Mononuclear cell (primary cell): Measurements from ENCODE around the gene LDHD. TPM values are rescaled to one million over a fixed set of nuclear protein-coding genes. Genes with fewer than 3 reads are reported as not detected.
"Not testable (repeated sequence)": the region's sequence is repeated elsewhere in the genome, so short reads cannot be mapped to it uniquely, and the experiment has no call there.

Source experiments
- H3K27me3 ChIP-seq: 2 replicates; pipeline ENCODE4 v1.6.0; 2011; ENCODE audit warnings: low read length, control low read depth; ENCODE audit not compliant: insufficient read depth
- H3K4me1 ChIP-seq: 2 replicates; pipeline ENCODE4 v1.5.1; 2011; ENCODE audit warnings: mild to moderate bottlenecking, low read length, control low read depth; ENCODE audit not compliant: insufficient read depth
- H3K4me3 ChIP-seq: 2 replicates; pipeline ENCODE4 v1.5.1; 2011; ENCODE audit warnings: mild to moderate bottlenecking, low read length, moderate library complexity
- H3K9me3 ChIP-seq: 2 replicates; pipeline ENCODE4 v1.5.1; 2011; ENCODE audit warnings: low read depth, mild to moderate bottlenecking, control low read depth, low read length
- total RNA-seq: library from RNA; depleted of rRNA; stranded (reverse); fragments of >200 nt; gene quantifications from one replicate; pipeline ENCODE4 v1.2.3, GENCODE V29; 2012

Gene LDHD
- total RNA-seq, 1 donor, result 0.84 TPM

DNA sequence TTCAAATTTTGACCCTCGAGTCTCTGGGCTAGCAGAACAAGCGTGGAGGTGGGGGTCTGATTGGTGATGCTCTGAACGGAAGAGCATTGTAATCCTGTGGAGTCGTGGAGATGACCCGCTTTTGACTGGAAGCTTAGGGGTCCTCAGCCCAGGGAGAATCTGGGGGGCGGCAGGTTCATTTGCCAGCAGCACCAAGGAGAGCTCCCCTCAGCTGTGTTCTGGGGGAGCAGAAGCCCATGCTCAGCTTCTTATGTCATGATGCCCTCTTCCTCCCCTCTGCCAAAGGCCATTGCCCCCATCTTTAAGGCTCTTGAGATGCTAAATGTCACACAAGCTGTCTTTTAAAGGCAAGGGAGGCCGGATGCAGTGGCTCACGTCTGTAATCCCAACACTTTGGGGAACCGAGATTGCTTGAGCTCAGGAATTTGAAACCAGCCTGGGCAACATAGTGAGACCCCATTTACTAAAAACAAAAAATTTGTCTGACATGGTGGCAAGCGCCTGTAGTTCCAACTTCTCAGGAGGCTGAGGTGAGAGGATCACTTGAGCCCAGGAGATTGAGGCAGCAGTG, 19.3 kb downstream of the LDHD start:
- peaks cover 30% of the 10 kb centered on the region for H3K4me1 ChIP-seq
- H3K9me3 ChIP-seq, result no peaks in the 10 kb centered on the region
- no peak overlapping the region for H3K4me3 ChIP-seq
- no peaks in the 10 kb centered on the region for H3K27me3 ChIP-seq

DNA sequence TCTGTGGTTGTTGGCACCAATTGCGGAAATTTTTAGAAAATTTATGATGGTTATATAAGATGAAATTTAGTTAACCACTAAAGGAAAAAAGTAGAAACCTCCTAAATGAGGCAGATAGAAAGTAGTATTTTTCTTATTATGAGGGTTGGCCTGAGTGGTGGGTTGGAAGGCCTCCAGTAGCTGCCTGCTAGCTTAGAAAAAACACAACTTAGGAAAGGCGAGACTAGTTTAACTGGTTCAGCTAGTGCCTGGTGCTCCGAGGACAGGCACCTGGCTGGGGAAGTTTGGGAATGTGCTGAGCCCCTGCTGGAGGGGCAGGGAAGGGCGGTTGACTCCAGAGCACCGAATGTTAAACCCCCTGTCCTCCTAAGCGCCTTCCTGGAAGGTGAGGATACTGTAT, 19.9 kb downstream of the LDHD start:
- no peaks in the 10 kb centered on the region for H3K27me3 ChIP-seq
- H3K4me3 ChIP-seq, result no peak overlapping the region
- H3K9me3 ChIP-seq, result no peaks in the 10 kb centered on the region
- H3K4me1 ChIP-seq, result peaks cover 30% of the 10 kb centered on the region

DNA sequence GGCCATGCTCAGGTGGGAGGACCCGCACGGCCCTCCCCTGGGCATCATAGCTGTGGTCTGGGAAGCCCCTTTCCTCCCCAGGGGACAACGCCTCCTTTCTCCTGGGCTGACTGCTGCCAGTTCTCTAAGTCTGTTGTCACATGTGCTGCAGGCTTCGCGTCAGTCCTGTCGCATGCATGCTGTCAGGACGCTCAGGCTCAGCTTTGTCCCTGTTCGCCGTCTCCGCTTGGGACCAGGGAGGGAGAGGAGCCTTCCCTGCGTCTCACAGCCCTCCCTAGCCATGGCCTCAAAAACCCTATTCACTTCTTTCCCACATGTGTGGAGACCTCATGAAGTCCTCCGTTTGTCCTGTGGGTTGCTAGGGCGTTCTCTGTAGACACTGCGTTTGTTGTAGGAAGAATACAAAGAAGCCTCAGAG, 21.4 kb downstream of the LDHD start:
- Histone ChIP-seq H3K9me3 (no peaks in the 10 kb centered on the region), H3K27me3 (no peaks in the 10 kb centered on the region), H3K4me1 (peaks cover 24% of the 10 kb centered on the region), H3K4me3 (no peak overlapping the region)

DNA sequence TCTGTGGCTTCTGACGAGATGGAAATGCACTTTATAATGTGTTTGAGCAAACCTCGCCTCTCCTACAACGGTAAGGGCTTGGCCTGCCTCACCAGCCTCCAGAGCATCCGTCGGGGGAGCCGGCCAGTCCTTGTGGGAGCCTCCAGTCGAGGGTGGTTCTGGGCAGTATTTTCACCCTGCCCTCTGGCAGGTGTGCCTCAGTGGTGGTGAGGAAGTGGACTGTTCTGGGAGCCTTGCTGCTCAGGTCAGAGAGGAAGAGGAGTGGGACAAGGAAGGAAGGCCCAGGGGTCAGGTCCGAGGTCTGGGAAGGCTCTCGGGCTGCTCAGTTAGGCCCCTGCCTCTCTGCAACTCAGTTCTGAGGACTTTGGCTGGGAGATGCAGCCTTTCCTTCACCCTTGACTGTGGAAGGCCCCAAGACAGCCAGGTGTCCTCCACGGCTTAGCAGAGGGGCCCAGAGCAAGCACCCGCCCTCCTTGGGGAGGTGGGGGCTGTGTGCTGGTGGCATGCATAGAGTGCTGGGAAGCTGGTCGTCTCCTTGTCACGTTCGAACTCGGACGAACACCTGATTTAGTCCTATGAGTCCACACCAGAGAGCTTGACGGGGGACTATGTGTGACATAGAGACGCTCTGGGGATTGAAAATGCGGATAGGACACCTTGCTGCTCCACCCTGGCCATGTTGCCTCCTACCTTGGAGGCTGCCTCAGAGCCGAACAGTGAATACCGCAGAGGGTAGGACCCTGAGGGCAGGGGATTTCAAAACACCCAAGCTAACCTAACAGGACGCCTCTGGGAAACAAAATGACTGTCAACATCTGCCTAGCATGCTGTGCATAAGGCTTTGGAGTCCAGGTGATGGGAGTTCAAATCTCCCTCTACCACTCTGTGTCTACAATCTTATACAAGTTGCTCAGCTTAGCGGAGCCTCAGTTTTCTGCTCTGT, 22.7 kb downstream of the LDHD start:
- Histone ChIP-seq H3K4me3 (no peak overlapping the region), H3K4me1 (peaks cover 17% of the 10 kb centered on the region), H3K9me3 (no peaks in the 10 kb centered on the region), H3K27me3 (no peaks in the 10 kb centered on the region)

DNA sequence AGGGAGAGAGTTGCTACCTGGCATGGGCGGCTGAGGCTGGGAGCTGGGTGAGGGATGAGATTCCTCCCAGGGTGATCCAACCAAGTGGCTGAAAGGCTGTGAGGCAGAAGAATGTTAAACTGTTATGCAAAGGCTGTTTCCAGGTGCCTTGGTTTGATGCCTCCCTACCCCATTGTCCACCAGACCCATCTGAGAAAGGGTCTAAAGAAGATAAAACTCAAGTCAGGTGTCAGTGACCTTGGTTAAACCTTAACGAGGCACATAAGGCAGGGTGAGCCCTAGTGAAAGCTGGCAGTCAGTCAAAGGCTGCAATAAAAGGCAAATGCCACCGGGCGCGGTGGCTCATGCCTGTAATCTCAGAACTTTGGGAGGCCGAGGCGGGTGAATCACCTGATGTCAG, 23.8 kb downstream of the LDHD start:
- Histone ChIP-seq H3K9me3 (no peaks in the 10 kb centered on the region), H3K27me3 (no peaks in the 10 kb centered on the region), H3K4me3 (no peak overlapping the region), H3K4me1 (peaks cover 8% of the 10 kb centered on the region)

DNA sequence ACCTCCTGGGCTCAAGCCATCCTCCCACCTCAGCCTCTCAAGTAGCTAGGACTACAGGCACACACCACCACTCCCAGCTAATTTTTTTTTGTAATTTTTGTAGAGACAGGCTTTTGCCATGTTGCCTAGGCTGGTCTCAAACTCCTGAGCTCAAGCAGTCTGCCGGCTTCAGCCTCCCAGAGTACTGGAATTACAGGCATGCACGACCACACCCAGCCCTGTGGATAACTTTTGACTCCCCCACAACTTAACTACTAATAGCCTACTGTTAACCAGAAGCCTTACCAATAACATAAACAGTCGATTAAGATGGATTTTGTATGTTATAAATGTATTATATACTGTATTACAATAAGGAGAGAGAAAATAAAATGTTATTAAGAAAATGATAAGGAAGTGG, 25.0 kb downstream of the LDHD start:
- H3K4me1 ChIP-seq, result peaks cover 15% of the 10 kb centered on the region
- not testable (repeated sequence) for H3K9me3 ChIP-seq, H3K4me3 ChIP-seq

DNA sequence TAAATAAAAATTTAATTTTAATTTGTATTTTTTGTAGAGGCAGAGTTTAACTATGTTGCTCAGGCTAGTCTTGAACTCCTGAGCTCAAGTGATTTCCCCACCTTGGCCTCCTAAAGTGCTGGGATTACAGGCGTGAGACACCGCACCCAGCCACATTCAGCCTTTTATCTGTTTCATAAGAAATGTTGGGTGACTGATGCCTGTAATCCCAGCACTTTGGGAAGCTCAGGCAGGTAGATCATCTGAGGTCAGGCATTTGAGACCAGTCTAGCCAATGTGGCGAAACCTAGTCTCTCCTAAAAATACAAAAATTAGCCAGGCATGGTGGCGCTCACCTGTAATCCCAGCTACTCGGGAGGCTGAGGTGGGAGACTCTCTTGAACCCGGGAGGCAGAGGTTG, 25.7 kb downstream of the LDHD start:
- H3K4me3 ChIP-seq, H3K27me3 ChIP-seq, H3K9me3 ChIP-seq: not testable (repeated sequence)
- peaks cover 15% of the 10 kb centered on the region for H3K4me1 ChIP-seq

More for the DNA sequence above, 25.0 kb downstream of the LDHD start:
- not testable (repeated sequence) for H3K27me3 ChIP-seq

DNA sequence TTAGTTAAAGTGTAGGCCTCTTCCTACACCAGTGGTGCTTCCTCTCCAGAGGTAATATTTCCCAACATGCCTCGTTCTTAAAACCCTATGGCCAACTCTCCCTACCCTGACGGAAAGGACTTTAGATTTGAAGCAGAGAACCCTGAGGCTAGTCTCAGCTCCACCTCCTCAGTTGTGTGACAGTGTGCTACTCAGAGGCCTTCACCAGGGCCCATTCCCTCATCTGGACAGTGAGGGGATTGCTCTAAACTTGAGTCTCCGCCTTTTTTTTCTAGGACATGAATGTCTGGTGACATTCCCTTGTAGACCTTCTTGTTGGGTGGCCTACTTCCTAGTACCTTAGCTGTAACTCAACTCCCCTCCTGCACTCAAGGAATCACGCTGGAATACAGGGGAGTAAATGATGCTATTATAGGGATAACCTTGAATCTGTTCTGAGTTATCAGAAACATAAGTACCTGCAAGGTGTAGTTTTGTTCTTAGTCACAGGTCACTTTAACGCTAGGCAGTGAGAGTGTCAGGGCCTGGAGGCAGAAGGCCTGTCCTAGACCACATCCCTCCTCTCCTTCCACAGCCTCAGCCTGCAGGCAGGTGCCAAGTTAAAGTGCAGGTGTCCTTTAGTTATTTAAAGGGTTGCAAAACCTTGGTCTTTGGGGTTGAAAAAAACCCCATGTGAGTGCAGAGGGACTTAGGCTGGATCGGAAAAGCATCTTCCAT, 26.9 kb downstream of the LDHD start:
- no peaks in the 10 kb centered on the region for H3K9me3 ChIP-seq
- H3K27me3 ChIP-seq, result no peaks in the 10 kb centered on the region
- peaks cover 15% of the 10 kb centered on the region for H3K4me1 ChIP-seq
- H3K4me3 ChIP-seq, result no peak overlapping the region

DNA sequence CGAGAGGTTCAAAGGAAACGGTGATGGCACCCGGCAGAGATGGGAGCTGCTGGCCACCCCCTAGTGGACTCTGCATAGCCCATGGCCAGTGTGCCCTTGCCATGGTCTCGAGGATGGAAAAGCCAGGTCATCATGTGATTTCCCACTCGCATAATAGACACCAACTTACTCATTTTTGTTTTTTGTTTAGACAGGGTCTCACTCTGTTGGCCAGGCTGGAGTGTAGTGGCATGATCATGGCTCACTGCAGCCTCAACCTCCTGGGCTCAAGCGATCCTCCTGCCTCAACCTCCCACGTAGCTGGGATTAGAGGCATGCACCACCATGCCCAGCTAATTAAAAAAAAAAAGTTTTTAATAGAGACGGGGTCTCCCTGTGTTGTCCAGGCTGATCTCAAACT, 27.6 kb downstream of the LDHD start:
- H3K4me3 ChIP-seq, result no peak overlapping the region
- H3K4me1 ChIP-seq, result peaks cover 15% of the 10 kb centered on the region
- H3K27me3 ChIP-seq, result no peaks in the 10 kb centered on the region
- no peaks in the 10 kb centered on the region for H3K9me3 ChIP-seq

DNA sequence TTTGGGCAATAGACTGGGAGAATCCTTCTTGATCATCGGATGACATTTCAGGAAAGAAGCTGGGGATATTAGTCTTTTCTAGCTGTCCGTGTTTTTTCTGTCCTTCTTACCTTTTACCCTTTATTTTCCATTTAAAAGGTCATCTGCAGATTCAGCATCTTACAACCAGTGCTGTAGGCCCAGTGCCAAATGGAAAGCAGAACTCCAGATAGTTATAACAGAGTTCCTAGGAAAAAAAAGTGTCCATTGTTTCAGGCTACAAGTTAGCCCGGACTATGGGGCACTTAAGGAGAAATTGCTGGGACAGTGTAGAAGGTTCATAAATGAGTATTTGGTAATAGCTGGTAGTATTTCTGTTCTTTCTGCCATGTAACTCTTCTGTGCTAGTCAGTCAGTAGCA, 28.4 kb downstream of the LDHD start:
- H3K4me1 ChIP-seq, result peaks cover 15% of the 10 kb centered on the region

DNA sequence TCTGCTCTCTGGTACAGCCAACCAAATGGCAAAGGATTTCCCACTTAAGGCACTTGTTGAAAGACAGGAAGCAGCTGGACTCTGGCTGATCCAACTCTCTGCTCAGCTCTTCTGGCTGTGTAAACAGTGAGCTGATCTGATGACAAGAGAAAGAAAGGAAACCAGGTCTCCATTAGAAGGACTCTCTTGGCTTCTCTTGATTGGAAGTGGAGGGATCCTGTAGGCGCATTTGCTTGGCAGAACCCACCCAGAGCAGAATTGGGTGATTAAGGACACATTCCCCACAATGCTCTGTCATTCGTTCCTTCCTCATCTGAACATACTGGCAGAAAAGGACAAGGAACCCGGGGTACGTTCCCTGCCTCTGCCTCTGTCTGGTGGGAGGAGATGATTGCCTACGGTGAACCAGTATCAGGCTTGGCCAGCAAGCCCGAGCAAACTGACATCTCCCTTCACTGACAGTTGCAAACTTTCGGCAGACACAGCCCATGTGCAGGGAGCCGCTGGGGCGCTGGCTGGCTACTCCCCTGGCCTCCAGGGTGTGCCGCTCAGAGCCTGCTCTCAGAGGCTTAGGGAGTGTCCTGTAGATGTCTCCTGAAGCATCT, 29.1 kb downstream of the LDHD start:
- Histone ChIP-seq H3K4me3 (no peak overlapping the region), H3K4me1 (peaks cover 15% of the 10 kb centered on the region), H3K9me3 (no peaks in the 10 kb centered on the region), H3K27me3 (no peaks in the 10 kb centered on the region)

More for the DNA sequence above, 28.4 kb downstream of the LDHD start:
- no peaks in the 10 kb centered on the region for H3K9me3 ChIP-seq
- no peaks in the 10 kb centered on the region for H3K27me3 ChIP-seq
- H3K4me3 ChIP-seq, result no peak overlapping the region

DNA sequence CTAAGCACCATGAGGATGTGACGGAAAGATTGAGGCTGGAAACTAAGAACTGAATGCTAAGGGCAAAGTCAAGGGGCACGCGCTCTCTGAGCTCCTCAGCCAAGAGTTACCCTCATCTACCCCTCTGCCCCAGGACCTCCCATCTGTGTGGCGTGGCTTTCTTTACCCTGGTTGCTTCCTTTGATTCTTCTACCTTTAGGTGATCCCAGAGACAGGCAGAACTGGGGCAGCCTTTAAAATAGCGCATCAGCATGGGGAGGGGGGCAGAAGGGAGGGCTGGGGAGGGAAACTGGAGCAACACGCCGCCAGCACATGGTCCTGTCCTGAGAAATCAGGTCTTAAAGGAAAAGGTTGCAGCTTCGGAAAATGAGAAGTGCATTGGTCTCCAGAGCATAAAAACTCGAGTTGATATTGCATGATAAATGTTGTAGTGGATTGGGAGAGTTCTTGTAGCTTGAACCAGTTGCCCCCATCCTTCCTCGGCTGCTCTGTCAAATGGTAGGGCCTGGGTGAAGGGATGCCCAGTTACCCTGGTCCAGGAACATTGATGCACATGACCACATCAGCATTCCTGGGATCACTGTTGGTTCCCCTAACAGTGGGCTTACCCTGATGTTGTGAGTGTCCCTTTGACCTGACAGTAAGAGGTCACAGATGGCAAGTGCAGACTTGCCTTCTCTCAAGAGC, 29.7 kb downstream of the LDHD start:
- H3K9me3 ChIP-seq, result no peaks in the 10 kb centered on the region
- H3K4me1 ChIP-seq, result peaks cover 15% of the 10 kb centered on the region
- no peaks in the 10 kb centered on the region for H3K27me3 ChIP-seq
- H3K4me3 ChIP-seq, result no peak overlapping the region

DNA sequence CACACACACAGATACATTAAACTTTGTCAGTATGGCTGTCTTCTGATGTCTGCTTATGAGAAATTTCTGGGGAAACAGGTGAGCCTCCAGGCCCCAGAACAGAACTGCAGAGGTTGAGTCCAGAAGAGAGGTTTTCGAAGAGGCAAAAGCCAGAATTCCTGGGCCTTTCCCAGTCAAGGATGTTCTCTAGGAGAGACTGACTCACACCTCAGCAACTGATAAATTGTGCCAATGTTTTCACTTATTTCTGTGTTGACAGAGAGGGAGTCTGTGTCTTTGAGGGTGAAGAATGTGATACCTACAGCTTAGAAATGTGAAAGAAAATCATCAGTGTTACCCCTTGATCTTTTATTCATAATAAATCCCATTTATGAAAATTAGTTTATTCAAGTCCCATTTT, 30.3 kb downstream of the LDHD start:
- H3K27me3 ChIP-seq, result no peaks in the 10 kb centered on the region
- H3K9me3 ChIP-seq, result no peaks in the 10 kb centered on the region
- no peak overlapping the region for H3K4me3 ChIP-seq
- H3K4me1 ChIP-seq, result peaks cover 19% of the 10 kb centered on the region

DNA sequence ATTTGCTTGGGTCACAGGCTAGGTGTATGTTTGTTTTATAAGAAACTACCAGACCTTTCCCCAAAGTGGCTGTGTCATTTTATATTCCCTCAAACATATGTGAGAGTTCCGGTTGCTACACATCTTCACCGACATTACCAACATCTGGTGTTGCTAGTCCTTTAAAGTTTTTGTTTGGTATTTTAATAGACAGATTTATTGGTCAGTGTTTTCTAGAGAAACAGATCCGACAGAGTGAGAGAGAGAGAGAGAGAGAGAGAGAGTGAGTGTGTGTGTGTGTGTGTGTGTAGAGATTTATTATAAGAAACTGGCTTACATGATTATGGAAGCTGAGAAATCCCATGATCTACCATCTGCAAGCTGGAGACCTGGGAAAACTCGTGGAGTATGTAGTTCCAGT, 31.0 kb downstream of the LDHD start:
- Histone ChIP-seq H3K9me3 (no peaks in the 10 kb centered on the region), H3K4me3 (no peak overlapping the region)

More for the DNA sequence above, 31.0 kb downstream of the LDHD start:
- H3K4me1 ChIP-seq, result peaks cover 22% of the 10 kb centered on the region
- H3K27me3 ChIP-seq, result no peaks in the 10 kb centered on the region
